Measurements from ENCODE around the gene RPH3AL. TPM values are rescaled to one million over a fixed set of nuclear protein-coding genes. Genes with fewer than 3 reads are reported as not detected.
"Not testable (repeated sequence)": the region's sequence is repeated elsewhere in the genome, so short reads cannot be mapped to it uniquely, and the experiment has no call there.

Gene RPH3AL
- total RNA-seq, 2 donors from 2014 or later, result 9.7 to 11.2 TPM

GRCh38 chr17:236641-237405 lies 115.8 kb downstream of the RPH3AL start:
- intact Hi-C loops (cut with DNase I), result no loop called here
- peak; percentile 62 for DNase-seq (ENCODE audit: low spot score)

- intact Hi-C loops (cut with DNase I), result no loop called here
- DNase-seq (ENCODE audit: low spot score), result peak; percentile 68
Observed at GRCh38 chr17:235831-236640, 116.6 kb downstream of the RPH3AL start.

GRCh38 chr17:234994-235830 lies 117.4 kb downstream of the RPH3AL start:
- peak; percentile 32 for DNase-seq (ENCODE audit: low spot score)
- intact Hi-C loops (cut with DNase I), result not testable (repeated sequence)

- intact Hi-C loops (cut with DNase I), result not testable (repeated sequence)
- peak; percentile 69 for DNase-seq (ENCODE audit: low spot score)
Observed at GRCh38 chr17:234163-234993, 118.2 kb downstream of the RPH3AL start.

DNA sequence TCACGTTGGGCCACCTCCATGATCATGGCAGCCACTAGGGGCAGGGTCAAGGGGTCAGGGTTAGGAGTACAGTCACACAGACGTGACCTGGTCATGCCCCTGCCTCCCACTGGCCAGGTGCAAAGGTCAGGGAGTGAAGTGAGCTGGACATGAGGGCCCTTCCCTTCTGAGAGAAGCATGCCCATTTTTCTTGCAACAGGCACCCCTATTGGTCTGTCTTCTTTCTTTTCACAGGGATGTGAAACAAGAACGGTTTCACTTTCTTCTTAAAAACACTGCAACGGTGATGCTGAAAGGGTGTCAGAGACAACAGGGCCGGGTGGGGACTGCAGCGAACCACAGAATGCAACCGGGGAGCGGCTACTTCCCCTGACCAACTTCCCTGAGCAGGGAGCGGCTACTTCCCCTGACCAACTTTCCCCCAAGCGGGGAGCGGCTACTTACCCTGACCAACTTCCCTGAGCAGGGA lies 119.1 kb downstream of the RPH3AL start:
- intact Hi-C loops (cut with DNase I), result no loop called here
- peak; percentile 84 for DNase-seq (ENCODE audit: low spot score)

DNA sequence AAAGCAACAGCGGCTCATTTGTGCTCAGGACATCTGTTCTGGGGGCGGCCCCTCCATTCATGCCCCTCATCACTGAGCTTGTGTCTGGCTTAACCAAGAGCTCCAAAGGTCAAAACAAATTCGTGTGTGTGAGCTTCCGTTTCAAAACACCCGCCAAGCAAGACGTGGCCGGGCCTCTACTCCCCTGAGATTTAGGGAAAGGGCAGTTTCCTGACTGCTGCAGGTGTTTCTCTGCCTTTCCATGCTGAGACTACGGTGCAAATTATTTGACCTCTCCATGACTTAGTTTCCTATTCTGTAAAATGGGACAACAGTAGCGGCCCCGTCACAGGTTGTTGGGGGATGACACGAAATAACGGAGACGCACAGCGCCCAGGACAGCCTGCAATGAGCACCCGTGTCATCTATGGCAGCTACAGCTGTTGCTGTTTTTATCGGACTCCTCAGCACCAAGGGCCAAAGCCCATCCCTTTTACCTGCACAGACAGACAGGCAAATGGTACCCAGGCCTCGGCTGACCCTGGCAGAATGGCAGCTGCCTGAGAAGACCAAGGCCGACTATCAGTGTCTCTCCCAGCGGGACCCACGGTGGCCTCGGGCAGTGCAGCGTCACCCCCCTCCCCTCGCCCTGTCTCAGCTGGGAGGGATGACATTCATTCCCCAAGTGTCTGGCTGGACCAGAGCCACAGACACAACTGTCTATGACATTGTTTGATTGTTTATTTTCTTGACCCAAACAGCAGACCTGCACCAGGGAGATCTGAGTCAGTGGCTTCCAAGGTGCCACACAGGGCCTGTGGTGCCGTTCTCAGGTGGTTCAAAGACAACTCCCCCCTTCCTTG lies 120.4 kb downstream of the RPH3AL start:
- intact Hi-C loops (cut with DNase I), result no loop called here
- DNase-seq (ENCODE audit: low spot score), result peak; percentile 40

DNA sequence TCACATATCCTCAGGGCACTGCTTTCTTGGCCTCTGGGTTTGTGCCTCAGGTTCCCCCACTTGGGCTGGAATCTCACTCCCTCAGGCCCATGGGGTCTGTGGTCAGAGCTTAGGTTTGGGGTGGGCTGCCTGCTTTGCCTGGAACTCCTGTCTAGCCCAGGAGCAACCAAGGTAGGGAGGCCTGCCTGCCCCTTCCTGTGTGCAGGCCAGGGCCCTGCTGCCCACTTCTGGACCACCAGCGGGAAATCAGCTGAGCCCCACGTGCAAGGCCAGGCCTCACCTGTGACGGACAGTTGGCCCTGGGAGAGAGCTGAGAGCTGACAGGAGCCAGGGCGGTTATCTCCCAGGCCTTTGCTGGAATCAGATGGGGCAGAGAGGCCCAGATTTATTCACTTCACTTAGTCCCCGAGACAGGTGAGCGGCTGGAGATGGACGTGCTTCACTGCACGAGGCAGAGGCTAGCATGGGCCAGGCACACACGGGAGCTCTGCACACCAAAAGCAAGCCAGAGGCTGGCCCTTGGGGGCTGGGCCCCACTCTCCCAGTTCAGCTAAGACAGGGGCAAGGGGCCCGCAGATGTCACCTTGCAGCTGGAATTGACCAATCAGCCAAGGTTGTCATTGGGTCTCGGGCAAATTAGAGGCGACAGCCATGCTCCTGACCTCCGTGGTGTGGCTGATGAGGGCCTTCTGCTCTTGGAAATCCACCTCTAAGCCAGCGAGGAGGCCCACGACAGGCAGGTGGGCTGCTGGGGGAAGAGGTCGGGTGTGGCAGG lies 121.2 kb downstream of the RPH3AL start:
- intact Hi-C loops (cut with DNase I), result no loop called here
- DNase-seq (ENCODE audit: low spot score), result peak; percentile 64

DNA sequence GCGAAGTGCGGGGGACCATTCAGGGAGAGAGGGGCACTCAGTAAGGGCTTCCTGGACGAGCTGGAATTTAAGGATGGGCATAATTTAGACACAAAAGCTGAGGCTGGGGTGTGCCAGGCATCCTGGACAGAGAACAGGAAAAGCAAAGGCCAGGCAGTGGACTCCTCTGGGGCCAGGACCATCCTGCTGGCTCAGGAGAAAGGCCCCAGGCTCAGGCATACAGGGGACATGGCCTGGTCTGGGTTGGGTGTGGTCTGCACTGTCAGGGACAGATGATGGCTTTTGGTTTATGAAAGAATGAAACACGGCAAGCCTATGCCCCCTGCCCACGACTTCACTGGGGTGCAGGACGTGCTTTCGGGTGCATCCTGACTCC lies 122.2 kb downstream of the RPH3AL start:
- peak; percentile 36 for DNase-seq (ENCODE audit: low spot score)
- intact Hi-C loops (cut with DNase I), result no loop called here

GRCh38 chr17:229709-230394 lies 122.8 kb downstream of the RPH3AL start:
- peak; percentile 38 for DNase-seq (ENCODE audit: low spot score)
- intact Hi-C loops (cut with DNase I), result no loop called here

GRCh38 chr17:228951-229708 lies 123.5 kb downstream of the RPH3AL start:
- DNase-seq (ENCODE audit: low spot score), result peak; percentile 76
- intact Hi-C loops (cut with DNase I), result no loop called here

GRCh38 chr17:227946-228615 lies 124.5 kb downstream of the RPH3AL start:
- peak; percentile 57 for DNase-seq (ENCODE audit: low spot score)
- intact Hi-C loops (cut with DNase I), result no loop called here

- intact Hi-C loops (cut with DNase I), result no loop called here
- DNase-seq (ENCODE audit: low spot score), result peak; percentile 78
Observed at GRCh38 chr17:227078-227945, 125.3 kb downstream of the RPH3AL start.

DNA sequence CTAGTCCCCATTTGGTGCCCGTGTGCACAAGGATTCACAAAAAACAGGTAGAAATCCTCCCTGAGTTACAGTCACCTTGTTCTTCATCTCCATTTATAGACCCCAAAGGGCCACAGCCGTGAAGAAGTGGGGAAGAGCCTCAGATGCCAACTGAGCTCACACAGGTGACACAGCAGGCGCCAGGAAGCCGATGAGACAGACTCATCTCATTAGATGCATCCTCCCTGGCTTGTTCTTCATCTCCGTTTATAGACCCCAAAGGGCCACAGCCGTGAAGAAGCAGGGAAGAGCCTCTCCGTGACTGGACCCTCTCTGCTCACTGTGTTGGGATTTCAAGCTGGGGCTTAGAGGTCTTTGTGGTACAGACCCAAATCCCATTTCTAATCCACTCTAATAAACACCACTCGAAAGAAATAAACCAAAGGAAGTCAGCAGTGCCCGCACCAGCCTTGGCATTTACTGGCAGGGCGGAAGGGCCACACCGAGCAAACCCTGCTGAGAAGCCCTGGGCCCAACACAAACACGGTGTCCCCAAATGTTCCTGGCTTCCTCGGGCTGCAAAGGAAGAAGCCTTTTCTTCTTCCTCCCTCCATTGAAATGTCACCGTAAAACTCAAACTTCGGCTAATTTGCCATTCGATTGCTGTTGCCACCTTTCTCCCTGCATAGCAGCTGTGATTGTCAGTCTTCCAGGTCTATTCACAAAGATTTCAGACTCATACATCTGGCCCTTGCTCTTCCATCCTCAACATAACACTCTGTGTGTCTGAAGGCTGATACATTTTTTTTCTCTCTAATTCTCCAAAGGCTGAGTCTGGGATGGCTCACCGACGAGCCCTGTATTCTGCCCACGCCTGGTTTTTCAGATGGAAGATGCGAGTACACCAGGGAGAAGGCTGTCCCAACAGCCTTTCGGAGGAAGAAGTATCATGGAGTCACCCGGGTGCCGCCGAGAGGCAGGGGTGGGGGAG lies 126.2 kb downstream of the RPH3AL start:
- intact Hi-C loops (cut with DNase I), result no loop called here
- DNase-seq (ENCODE audit: low spot score), result peak; percentile 57

All from posterior vena cava (tissue), 2 donors.